Measurements from ENCODE around the gene ZNF23.

Gene ZNF23

DNA sequence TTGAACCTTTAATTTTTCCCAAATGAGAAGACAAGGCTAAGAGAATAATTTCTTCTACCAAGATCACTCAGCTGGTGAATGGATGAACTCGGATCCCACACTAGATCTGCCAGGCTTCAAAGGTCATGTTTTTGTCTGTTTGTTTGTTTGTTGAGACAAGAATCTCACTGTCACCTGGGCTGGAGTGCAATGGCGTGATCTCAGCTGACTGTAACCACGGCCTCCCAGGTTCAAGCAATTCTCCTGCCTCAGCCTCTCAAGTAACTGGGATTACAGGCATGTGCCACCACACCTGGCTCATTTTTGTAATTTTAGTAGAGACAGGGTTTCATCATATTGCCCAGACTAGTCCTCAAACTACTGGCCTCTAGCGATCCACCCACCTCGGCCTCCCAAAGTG, 20.5 kb upstream of the ZNF23 start:
- DNase-seq (ENCODE audit: extremely low read depth, low read depth) = no peak
- TF ChIP-seq, protein P1, sequence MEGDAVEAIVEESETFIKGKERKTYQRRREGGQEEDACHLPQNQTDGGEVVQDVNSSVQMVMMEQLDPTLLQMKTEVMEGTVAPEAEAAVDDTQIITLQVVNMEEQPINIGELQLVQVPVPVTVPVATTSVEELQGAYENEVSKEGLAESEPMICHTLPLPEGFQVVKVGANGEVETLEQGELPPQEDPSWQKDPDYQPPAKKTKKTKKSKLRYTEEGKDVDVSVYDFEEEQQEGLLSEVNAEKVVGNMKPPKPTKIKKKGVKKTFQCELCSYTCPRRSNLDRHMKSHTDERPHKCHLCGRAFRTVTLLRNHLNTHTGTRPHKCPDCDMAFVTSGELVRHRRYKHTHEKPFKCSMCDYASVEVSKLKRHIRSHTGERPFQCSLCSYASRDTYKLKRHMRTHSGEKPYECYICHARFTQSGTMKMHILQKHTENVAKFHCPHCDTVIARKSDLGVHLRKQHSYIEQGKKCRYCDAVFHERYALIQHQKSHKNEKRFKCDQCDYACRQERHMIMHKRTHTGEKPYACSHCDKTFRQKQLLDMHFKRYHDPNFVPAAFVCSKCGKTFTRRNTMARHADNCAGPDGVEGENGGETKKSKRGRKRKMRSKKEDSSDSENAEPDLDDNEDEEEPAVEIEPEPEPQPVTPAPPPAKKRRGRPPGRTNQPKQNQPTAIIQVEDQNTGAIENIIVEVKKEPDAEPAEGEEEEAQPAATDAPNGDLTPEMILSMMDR (IDR thresholded peaks at IDR 0.05; ENCODE audit: low read depth, low read length) = no peak

DNA sequence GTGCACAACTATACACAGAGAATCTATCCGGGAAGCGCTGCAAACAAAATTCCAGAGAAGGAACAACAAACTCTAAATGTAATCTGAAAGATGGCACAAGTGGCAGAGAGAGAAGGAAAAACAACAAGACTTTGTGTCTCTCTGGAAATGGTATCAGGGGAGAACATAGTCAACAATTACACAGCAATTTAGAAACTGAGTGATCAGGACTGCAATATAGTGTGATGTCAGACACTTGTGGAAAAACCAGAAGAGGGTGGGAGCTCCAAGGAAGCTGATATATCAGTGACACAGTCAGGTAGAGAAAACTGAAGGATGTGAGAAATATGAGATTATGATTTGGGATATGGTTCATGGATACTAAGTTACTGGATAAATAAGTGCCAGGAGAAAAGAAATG, 18.9 kb upstream of the ZNF23 start:
- TF ChIP-seq, protein P1 (IDR thresholded peaks at IDR 0.05; ENCODE audit: low read depth, low read length) = no peak

DNA sequence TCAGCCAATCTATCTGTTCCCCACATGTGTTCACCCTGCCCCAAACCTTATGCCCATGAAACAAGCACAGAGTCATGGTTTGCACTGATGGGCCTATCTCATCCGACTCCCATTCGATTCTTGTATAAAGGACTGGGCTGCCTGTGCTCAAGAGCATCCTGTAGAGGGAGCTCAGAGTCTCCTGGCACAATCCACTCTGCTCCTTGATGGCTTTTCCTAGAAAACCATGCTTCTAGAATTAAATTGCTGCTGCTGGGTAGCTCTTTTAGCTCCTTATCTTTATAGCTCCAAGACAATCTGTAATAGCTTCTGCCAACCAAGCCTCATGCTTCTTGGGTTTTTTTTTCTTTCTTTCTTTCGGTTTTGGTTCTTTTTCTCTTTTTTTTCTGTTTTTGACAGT, 17.4 kb upstream of the ZNF23 start:
- DNase-seq (ENCODE audit: extremely low read depth, low read depth) = no peak
- TF ChIP-seq, protein P1 (IDR thresholded peaks at IDR 0.05; ENCODE audit: low read depth, low read length) = no peak; the same call in none of the 2 replicates

More for the DNA sequence above, 18.9 kb upstream of the ZNF23 start:
- no peak for DNase-seq (ENCODE audit: extremely low read depth, low read depth)

DNA sequence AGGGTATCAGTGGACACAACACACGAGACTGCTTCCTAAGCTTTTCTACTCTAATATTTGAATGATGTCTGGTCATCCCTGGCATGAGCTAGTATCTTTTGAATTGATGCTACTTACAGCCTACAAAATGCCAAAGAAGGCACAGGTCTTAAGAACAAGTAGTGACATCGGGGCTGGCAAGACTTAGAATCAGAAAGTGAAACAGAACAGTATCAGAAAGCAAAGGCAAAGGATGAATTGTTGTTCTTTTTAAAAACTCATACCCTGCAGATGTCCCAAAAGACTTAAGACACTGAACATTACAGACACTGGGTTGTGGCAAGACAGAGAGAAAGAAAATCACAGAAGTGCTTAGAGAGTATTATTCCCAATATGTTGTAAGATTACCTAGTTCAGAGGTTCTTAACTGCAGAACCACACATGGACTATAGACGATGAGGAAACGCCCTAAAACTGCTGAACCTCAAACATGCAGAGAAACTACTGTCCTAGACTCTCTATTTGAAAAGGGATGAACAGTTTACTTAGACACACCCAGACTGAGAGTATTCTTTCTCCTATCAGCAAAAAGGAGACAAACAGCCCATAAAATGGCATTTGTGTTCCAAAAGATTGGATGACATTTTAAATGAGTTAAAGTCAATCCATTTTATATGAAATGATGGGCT, 14.5 kb upstream of the ZNF23 start:
- DNase-seq (ENCODE audit: extremely low read depth, low read depth) = no peak
- TF ChIP-seq, protein P1 (IDR thresholded peaks at IDR 0.05; ENCODE audit: low read depth, low read length) = no peak

DNA sequence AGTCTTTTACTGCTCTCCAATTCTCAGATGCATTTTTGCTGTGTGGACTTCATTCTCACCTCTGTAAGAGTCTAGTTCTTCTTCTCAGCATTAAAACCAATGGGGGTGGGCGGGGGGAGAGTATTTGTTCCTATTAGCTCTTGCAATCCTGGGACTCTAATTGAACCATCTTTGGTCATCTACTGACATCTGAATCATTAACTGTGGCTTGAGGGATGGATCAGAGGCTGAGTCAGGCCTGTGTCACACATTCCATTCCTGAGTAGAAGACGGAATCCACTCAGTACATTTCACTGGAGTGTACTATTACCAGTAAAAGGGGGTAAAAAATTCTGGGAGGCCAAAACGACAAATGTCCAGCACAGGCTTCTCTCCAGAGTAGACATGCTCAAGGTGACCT, 12.8 kb upstream of the ZNF23 start:
- peak; percentile 23 for DNase-seq (ENCODE audit: extremely low read depth, low read depth)
- TF ChIP-seq, protein P1 (IDR thresholded peaks at IDR 0.05; ENCODE audit: low read depth, low read length) = no peak

DNA sequence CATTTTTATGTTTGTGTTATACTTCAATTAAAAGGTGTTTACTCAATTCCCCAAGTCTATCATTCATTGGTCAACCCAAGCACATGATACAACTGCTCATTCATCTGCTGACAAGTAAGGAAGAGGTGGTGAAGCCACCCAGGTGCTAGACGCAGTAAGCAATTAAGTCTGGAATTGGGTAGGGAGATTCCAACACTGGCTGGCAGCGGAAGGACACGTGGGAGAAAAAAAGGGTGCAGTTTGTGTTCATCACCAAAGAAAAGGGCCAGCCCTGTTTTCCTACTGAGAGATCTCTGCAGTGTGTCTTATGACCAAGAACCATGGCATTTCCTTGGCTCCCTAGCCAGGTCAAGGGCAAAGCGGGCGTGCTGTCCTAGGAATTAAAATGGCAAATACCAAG, 11.8 kb upstream of the ZNF23 start:
- no peak for DNase-seq (ENCODE audit: extremely low read depth, low read depth)
- TF ChIP-seq, protein P1 (IDR thresholded peaks at IDR 0.05; ENCODE audit: low read depth, low read length) = no peak

DNA sequence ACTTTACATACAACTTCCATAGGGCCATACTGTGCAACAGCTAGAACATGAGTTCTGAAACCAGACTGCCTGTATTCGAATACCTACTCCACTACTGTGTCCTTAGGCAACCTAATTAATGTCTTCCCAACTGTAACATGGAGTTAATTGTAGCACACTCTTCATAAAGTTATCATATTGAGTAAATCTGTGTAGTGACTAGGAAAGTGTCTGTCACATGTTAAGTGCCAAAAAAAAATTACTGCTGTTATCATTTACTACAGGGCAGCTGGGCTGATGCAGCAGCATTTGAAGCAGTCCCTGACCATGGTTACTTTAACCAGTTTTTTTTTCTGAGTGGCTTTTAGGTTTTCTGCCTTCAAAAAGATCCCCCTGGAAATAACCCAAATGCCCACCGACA, 10.9 kb upstream of the ZNF23 start:
- TF ChIP-seq, protein P1 (IDR thresholded peaks at IDR 0.05; ENCODE audit: low read depth, low read length) = no peak

More for the DNA sequence above, 10.9 kb upstream of the ZNF23 start:
- DNase-seq (ENCODE audit: extremely low read depth, low read depth) = no peak
